OCI-LY3 (cell line): Measurements from ENCODE around the gene R3HDM4.

Source experiments
- EZH2phosphoT487 ChIP-seq: fragments of 200-600 bp; shearing (Covaris generic); IDR thresholded peaks from 2 replicates; pipeline ENCODE4 v1.6.1; 2018; ENCODE audit warnings: antibody characterized with exemption, mixed run types, low read depth
- TF ChIP-seq, protein P1 (sequence below): fragments of 200-600, 300-600 bp; sonication (generic); IDR thresholded peaks from 2 replicates; pipeline ENCODE4 v1.5.1; 2014; ENCODE audit warnings: antibody characterized with exemption, low read length, low read depth

DNA sequence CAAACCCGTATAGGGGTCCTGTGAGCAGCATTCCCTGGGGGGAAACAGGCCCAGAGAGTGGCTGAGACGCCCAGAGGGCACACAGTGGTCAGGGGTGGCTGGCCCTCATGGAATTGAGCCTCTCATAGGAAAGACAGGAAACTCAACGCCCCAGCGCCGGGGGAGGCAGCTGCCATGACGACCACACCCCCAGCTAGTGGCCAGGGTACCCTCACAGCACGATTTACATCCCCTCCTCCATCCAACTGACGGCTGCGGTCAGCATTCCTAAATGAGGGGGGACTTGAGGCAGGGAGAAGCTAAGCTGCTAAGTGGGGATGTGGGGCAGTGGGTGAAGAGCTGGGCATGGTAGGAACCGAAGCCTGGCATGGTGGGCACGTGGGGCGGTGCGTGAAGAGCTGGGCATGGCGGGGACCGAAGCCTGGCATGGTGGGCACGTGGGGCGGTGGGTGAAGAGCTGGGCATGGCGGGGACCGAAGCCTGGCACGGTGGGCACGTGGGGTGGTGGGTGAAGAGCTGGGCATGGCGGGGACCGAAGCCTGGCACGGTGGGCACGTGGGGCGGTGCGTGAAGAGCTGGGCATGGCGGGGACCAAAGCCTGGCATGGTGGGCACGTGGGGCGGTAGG lies 30.0 kb downstream of the R3HDM4 start:
- TF ChIP-seq, protein P1, sequence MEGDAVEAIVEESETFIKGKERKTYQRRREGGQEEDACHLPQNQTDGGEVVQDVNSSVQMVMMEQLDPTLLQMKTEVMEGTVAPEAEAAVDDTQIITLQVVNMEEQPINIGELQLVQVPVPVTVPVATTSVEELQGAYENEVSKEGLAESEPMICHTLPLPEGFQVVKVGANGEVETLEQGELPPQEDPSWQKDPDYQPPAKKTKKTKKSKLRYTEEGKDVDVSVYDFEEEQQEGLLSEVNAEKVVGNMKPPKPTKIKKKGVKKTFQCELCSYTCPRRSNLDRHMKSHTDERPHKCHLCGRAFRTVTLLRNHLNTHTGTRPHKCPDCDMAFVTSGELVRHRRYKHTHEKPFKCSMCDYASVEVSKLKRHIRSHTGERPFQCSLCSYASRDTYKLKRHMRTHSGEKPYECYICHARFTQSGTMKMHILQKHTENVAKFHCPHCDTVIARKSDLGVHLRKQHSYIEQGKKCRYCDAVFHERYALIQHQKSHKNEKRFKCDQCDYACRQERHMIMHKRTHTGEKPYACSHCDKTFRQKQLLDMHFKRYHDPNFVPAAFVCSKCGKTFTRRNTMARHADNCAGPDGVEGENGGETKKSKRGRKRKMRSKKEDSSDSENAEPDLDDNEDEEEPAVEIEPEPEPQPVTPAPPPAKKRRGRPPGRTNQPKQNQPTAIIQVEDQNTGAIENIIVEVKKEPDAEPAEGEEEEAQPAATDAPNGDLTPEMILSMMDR = no peak
- no peak for TF ChIP-seq EZH2phosphoT487
